ENCODE results near the gene ARIH2.

Gene ARIH2

DNA sequence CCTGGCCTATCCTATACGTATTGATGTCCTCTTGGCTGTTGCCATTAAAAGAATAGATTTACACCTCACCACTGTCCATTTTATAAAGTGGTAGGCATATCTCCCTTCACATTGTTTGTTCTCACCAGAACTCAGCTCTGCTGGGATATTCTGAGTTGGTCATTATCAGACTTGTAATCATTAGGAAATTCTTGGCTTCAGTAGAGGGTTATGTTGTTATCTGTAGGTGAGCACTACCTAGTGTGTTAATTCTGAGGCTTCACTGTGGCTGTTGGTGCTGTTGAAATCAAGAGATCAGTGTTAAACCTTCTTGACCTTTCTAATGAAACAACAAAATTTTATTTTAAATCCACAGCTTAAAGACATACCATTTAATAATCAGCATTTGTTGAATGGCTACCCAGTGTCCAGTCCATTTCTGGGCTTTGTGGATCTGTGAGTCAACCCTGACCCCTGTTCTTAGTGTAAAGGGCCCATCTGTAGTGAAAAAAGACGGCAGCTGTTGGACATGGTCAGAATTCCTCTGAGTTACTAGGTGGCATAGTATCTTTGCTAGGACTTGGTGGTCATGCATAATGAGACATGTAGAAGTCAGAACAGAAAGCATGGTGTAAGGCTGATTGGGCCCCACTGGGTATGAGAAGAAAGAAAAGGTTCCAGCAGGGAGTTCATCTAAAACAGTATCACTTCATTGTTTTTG is 38.5 kb downstream of the ARIH2 start:
- Mint-ChIP-seq H3K36me3 (ENCODE audit: low read depth) (peaks cover 32% of the 10 kb centered on the region), H3K4me3 (no peak overlapping the region), H3K9me3 (no peaks in the 10 kb centered on the region), H3K4me1 (no peaks in the 10 kb centered on the region), H3K27ac (peak overlapping the region; percentile 23), H3K27me3 (ENCODE audit: low read depth, poor library complexity) (no peaks in the 10 kb centered on the region)
- TF ChIP-seq, protein P1, sequence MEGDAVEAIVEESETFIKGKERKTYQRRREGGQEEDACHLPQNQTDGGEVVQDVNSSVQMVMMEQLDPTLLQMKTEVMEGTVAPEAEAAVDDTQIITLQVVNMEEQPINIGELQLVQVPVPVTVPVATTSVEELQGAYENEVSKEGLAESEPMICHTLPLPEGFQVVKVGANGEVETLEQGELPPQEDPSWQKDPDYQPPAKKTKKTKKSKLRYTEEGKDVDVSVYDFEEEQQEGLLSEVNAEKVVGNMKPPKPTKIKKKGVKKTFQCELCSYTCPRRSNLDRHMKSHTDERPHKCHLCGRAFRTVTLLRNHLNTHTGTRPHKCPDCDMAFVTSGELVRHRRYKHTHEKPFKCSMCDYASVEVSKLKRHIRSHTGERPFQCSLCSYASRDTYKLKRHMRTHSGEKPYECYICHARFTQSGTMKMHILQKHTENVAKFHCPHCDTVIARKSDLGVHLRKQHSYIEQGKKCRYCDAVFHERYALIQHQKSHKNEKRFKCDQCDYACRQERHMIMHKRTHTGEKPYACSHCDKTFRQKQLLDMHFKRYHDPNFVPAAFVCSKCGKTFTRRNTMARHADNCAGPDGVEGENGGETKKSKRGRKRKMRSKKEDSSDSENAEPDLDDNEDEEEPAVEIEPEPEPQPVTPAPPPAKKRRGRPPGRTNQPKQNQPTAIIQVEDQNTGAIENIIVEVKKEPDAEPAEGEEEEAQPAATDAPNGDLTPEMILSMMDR (IDR thresholded peaks at IDR 0.05): no peak
- DNase-seq: no peak

DNA sequence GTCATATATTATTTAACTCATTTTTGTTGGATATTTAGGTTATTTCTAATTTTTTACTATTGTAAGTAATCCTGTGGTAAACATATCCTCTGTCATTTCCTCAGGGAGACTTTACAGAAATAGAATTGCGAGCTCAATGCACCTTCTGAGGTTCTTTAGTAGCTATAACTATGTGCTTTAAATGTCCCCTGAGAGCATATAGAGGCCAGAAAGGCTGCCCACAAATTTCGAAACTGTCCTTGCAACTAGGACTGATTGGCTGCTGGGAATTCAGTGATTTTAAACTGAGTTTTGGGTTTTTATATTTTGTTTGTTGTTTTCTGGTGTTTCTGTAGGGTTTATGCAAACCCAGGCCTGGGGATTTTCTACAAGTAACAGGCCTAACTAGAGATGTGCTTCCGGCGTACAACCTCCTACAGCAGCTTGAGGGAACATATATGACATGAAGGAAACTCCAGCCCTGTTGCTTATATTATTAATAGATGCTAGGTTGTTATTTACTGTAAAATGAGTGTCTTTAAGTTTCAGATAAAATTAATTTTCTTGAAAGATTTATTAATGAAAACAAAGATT is 42.3 kb downstream of the ARIH2 start:
- no peak for DNase-seq
- H3K27ac Mint-ChIP-seq: peak overlapping the region; percentile 68
- TF ChIP-seq, protein P1 (IDR thresholded peaks at IDR 0.05): no peak
- H3K4me3 Mint-ChIP-seq: no peak overlapping the region
- H3K36me3 Mint-ChIP-seq (ENCODE audit: low read depth): peaks cover 49% of the 10 kb centered on the region
- H3K4me1 Mint-ChIP-seq: no peaks in the 10 kb centered on the region
- no peaks in the 10 kb centered on the region for H3K27me3 Mint-ChIP-seq (ENCODE audit: low read depth, poor library complexity)
- H3K9me3 Mint-ChIP-seq: no peaks in the 10 kb centered on the region

DNA sequence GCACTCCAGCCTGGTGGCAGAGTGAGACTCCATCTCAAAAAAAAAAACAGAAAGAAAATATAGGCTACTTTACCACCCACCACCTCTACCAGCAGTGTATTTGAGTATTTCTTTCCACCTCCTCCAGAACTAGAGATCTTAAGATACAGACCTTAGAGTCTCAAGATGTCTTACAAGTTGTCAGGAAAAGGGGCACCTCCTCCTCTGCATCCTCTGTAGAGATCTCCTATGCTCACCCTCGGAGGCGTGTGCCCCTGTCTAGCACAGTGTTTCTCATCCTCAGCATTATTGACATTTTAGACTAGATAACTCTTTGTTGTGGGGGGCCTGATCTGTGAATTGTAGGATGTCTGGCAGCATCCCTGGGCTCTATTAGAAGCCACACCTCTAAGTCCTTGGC is 43.7 kb downstream of the ARIH2 start:
- no peaks in the 10 kb centered on the region for H3K4me1 Mint-ChIP-seq
- DNase-seq: no peak
- H3K27me3 Mint-ChIP-seq (ENCODE audit: low read depth, poor library complexity): no peaks in the 10 kb centered on the region
- H3K36me3 Mint-ChIP-seq (ENCODE audit: low read depth): peaks cover 56% of the 10 kb centered on the region
- H3K27ac Mint-ChIP-seq: no peak overlapping the region
- TF ChIP-seq, protein P1 (IDR thresholded peaks at IDR 0.05): no peak
- no peaks in the 10 kb centered on the region for H3K9me3 Mint-ChIP-seq
- H3K4me3 Mint-ChIP-seq: no peak overlapping the region

DNA sequence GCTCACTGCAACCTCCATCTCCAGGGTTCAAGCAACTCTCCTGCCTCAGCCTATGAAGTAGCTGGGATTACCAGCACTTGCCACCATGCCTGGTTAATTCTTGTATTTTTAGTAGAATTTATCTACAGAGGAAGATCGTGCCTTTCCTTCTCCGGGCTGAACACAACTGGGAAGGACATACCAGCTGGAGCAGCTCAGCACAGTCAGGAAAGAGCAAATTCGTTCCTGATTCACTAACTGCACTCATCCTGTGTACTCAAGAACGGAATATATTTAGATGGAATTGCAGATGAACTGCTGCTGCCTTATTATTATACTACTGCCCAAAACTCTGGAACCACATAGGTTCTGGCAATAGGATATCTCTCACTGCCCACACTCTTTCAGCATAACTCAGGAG is 44.3 kb downstream of the ARIH2 start:
- DNase-seq: no peak
- H3K4me3 Mint-ChIP-seq: no peak overlapping the region
- H3K27me3 Mint-ChIP-seq (ENCODE audit: low read depth, poor library complexity): no peaks in the 10 kb centered on the region
- H3K4me1 Mint-ChIP-seq: no peaks in the 10 kb centered on the region
- H3K27ac Mint-ChIP-seq: no peak overlapping the region
- TF ChIP-seq, protein P1 (IDR thresholded peaks at IDR 0.05): no peak
- peaks cover 56% of the 10 kb centered on the region for H3K36me3 Mint-ChIP-seq (ENCODE audit: low read depth)
- H3K9me3 Mint-ChIP-seq: no peaks in the 10 kb centered on the region

DNA sequence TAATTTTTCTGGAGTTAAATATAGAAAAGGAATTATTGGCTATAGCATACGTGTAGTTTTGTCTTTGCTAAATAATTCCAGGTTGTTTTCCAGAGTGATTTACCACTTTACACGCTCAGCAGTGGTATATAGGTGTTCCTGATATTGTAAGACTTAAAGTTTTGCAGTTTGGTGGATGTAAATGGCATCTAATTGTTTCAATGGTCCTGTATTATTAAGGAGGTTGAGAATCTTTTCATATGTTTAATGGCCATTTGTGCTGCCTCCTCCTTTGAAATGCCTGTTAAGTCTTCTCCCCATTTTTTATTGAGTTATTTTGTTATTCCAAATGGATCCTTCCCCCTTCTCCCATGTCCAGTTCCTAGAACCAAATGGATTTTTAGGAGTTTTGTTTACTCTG is 44.9 kb downstream of the ARIH2 start:
- no peak overlapping the region for H3K27ac Mint-ChIP-seq
- TF ChIP-seq, protein P1 (IDR thresholded peaks at IDR 0.05): no peak
- no peaks in the 10 kb centered on the region for H3K27me3 Mint-ChIP-seq (ENCODE audit: low read depth, poor library complexity)
- DNase-seq: no peak
- H3K36me3 Mint-ChIP-seq (ENCODE audit: low read depth): peaks cover 57% of the 10 kb centered on the region
- H3K4me3 Mint-ChIP-seq: no peak overlapping the region
- H3K9me3 Mint-ChIP-seq: no peaks in the 10 kb centered on the region
- H3K4me1 Mint-ChIP-seq: no peaks in the 10 kb centered on the region

DNA sequence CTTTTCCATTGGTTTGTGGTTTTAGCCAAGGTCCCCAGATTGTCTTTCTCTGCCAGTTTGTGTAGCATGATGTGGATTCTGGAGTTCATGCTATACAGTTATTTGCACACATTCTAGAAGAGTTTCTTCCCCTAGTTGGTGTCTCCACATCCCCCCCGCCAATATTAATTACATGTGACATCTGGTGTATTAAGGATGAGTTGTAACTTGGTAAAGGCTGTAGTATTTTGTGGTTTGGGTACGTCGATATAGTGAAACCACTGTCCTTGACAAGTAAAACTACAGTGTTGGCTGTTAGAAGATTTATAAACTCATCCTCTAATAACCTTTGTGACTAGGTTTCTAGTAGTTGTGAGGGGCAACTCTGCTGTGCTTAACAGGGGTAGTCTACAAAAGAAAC is 47.7 kb downstream of the ARIH2 start:
- H3K4me3 Mint-ChIP-seq: no peak overlapping the region
- no peaks in the 10 kb centered on the region for H3K9me3 Mint-ChIP-seq
- peaks cover 3% of the 10 kb centered on the region for H3K27me3 Mint-ChIP-seq (ENCODE audit: low read depth, poor library complexity)
- H3K36me3 Mint-ChIP-seq (ENCODE audit: low read depth): peaks cover 74% of the 10 kb centered on the region
- no peaks in the 10 kb centered on the region for H3K4me1 Mint-ChIP-seq
- no peak for DNase-seq
- H3K27ac Mint-ChIP-seq: peak overlapping the region; percentile 71
- TF ChIP-seq, protein P1 (IDR thresholded peaks at IDR 0.05): no peak
